Right cardiac atrium (tissue), 5 donors: ENCODE measurements around the gene GPR155. TPM values are rescaled to one million over a fixed set of nuclear protein-coding genes. Genes with fewer than 3 reads are reported as not detected.
"Not testable (repeated sequence)": the region's sequence is repeated elsewhere in the genome, so short reads cannot be mapped to it uniquely, and the experiment has no call there.

Experiments used
- ATAC-seq, 2 donors: fragments of 200-7000 bp; cut with Tn5 transposase; one replicate each; pipeline versions ENCODE4 v1.8.0 to v1.9.1; 2020; ENCODE audit warnings: moderate library complexity in 2 of 2, mild to moderate bottlenecking in 1 of 2
- DNase-seq, 3 donors: peaks; one replicate each; pipeline ENCODE4 v3.0.0-alpha.2; 2020
- H3K27ac ChIP-seq: one replicate; pipeline ENCODE4 v1.5.1; 2013; ENCODE audit warnings: mild to moderate bottlenecking, low read length, control low read depth, moderate library complexity
- H3K27me3 ChIP-seq: one replicate; pipeline ENCODE4 v1.6.1; 2013; ENCODE audit not compliant: control insufficient read depth, insufficient read depth
- H3K4me1 ChIP-seq: one replicate; pipeline ENCODE4 v1.6.1; 2013; ENCODE audit warnings: low read length; ENCODE audit not compliant: control insufficient read depth, insufficient read depth
- H3K4me3 ChIP-seq: one replicate; pipeline ENCODE4 v1.5.1; 2013; ENCODE audit warnings: low read length, control low read depth
- H3K9me3 ChIP-seq: one replicate; pipeline ENCODE4 v1.6.1; 2013; ENCODE audit warnings: low read length; ENCODE audit not compliant: control insufficient read depth
- WGBS: extraction: QIAGEN DNeasy Blood & Tissue Kit; methylation state at CpG from one replicate; pipeline ENCODE4 v1.1.7; 2013; 5-methylcytosine and 5-hydroxymethylcytosine counted together
- intact Hi-C, 4 donors: fragments of 100-400 bp; cut with DNase I; formaldehyde crosslinking; loops; one replicate each; pipeline versions ENCODE4 v1.11.0 to v1.14.0; 2022 to 2023
- polyA plus RNA-seq: library from polyadenylated mRNA; stranded (reverse); fragments of 200-250 nt; gene quantifications from one replicate; pipeline ENCODE4 v1.2.3, GENCODE V29; 2013
- total RNA-seq, 4 donors: library from RNA; stranded (reverse); fragmentation: NEBNext Ultra II Directional; extraction: Animal tissue kit (Norgen Biotek cat#: 25700); gene quantifications; one replicate each; pipeline ENCODE4 v1.2.1, GENCODE V29; 2021
- donor health status: healthy with polysubstance abuse.
- donor health status: DM: no; HTN: yes; CAD: no.
- donor health status: DM: no; HTN: no; CAD: no.
- donor health status: DM: no; HTN: yes; CAD: no; lungs with severe emphysema.
- donor health status: DM: yes; HTN: yes; CAD: no.

Gene GPR155
- total and polyA plus RNA-seq, 5 donors: 4.3 to 15.5 (median 15.5) TPM

DNA sequence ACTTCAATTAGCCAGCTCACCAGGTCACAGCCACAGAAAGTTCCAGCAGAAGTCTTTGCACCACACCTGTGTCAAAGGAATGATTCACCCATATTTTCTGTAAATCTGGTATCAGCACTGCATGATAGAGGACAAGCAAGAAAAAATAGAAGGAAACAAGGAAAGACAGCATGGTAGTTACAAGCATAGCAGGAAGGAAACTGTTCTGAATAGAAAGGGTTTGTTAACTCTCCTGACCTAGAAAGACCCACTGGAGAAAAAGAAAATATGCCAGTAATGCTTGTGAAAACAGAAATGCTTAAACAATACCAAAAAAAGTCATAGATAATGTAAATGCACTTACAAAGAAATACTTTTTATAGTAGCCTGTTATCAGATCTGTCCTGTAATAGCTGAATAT lies 50.5 kb downstream of the GPR155 start:
- H3K27me3 ChIP-seq: no peaks in the 10 kb centered on the region
- no peaks in the 10 kb centered on the region for H3K9me3 ChIP-seq
- no peak overlapping the region for H3K4me3 ChIP-seq
- no peak overlapping the region for H3K27ac ChIP-seq
- ATAC-seq: no peak
- no peak for DNase-seq
- no peaks in the 10 kb centered on the region for H3K4me1 ChIP-seq
- intact Hi-C loops: no loop called here

DNA sequence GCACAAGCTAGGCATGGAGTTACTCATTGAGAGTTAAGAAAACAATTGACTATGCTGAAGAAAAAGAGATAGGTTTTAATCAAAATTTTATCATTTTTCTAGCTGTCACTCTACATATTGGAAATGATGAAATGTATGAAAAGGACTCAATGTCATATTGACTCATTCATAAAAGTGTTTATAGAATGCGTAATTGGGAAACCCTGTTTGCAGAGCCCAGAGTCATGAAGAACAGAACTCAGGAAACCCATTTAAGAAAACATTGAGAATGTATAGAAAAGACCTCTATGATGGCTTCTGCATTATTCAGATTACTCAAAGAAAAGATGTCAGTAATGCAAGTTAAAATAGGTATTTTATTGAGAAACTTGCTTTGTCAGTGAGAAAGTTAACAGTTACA lies 54.9 kb downstream of the GPR155 start:
- DNase-seq: no peak
- Histone ChIP-seq H3K27me3 (no peaks in the 10 kb centered on the region), H3K4me3 (no peak overlapping the region), H3K27ac (no peak overlapping the region), H3K4me1 (no peaks in the 10 kb centered on the region), H3K9me3 (no peaks in the 10 kb centered on the region)
- ATAC-seq: no peak
- WGBS: 97% methylated on average over 1 of the region's 1 CpG
- intact Hi-C loops: no loop called here

DNA sequence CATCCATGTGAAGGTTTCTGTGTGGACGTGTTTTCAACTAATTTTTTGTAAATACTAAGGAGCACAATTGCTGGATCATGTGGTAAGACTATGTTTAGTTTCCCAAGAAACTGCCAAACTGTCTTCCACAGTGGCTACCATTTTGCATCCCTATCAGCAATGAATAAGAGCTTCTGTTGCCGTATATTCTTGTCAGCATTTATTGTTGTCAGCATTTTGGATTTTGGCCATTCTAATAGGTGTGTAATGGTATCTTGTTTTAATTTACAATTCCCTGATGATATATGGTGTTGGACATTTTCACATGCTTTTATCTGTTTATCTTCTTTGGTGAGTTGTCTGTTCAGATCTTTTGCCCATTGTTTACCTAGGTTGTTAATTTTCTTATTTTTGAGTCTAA lies 56.8 kb downstream of the GPR155 start:
- DNase-seq (no peak), ATAC-seq (no peak)
- H3K4me1 ChIP-seq: no peaks in the 10 kb centered on the region
- H3K4me3 ChIP-seq: no peak overlapping the region
- H3K9me3 ChIP-seq: no peaks in the 10 kb centered on the region
- intact Hi-C loops: no loop called here
- no peak overlapping the region for H3K27ac ChIP-seq
- H3K27me3 ChIP-seq: no peaks in the 10 kb centered on the region
- 70% methylated on average over 2 of the region's 2 CpGs for WGBS

- no peaks in the 10 kb centered on the region for H3K9me3 ChIP-seq
- H3K27me3 ChIP-seq: no peaks in the 10 kb centered on the region
- H3K4me3 ChIP-seq: no peak overlapping the region
- DNase-seq (no peak), ATAC-seq (no peak)
- intact Hi-C loops: no loop called here
- 99% methylated on average over 1 of the region's 1 CpG for WGBS
- no peak overlapping the region for H3K27ac ChIP-seq
- H3K4me1 ChIP-seq: no peaks in the 10 kb centered on the region
Measured at GRCh38 chr2:174428214-174428613, 58.6 kb downstream of the GPR155 start.

- no peak for DNase-seq
- Histone ChIP-seq H3K4me1 (no peaks in the 10 kb centered on the region), H3K27ac (no peak overlapping the region), H3K4me3 (no peak overlapping the region), H3K9me3 (no peaks in the 10 kb centered on the region), H3K27me3 (no peaks in the 10 kb centered on the region)
- intact Hi-C loops: no loop called here
- ATAC-seq: no peak
Measured at GRCh38 chr2:174412256-174412655, 74.6 kb downstream of the GPR155 start.

DNA sequence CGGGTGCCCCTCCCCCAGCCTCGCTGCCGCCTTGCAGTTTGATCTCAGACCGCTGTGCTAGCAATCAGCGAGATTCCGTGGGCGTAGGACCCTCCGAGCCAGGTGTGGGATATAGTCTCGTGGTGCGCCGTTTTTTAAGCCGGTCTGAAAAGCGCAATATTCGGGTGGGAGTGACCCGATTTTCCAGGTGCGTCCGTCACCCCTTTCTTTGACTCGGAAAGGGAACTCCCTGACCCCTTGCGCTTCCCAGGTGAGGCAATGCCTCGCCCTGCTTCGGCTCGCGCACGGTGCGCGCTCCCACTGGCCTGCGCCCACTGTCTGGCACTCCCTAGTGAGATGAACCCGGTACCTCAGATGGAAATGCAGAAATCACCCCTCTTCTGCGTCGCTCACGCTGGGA lies 76.8 kb downstream of the GPR155 start:
- H3K9me3 ChIP-seq, ATAC-seq, H3K4me3 ChIP-seq, H3K27ac ChIP-seq, H3K27me3 ChIP-seq, intact Hi-C loops, DNase-seq, H3K4me1 ChIP-seq: not testable (repeated sequence)
- 71% methylated on average over 19 of the region's 31 CpGs for WGBS

DNA sequence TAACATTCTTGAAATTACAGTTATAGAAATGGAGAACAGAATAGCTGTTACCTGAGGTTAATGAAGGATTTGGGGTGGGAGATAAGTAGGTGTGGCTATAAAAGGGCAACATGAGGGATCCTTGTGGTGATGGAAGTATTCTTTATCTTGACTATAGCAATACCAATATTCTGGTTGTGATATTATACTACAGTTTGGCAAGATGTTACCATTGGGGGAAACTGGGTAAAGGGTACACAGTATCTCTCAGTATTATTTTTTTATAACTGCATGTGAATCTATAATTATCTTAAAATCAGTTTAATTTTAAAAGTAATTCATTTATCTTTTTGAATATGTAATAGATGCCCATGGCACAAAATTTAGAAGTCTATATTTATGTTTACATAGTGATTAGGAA lies 83.2 kb downstream of the GPR155 start:
- Histone ChIP-seq H3K4me3 (no peak overlapping the region), H3K9me3 (no peaks in the 10 kb centered on the region), H3K4me1 (no peaks in the 10 kb centered on the region), H3K27ac (no peak overlapping the region), H3K27me3 (no peaks in the 10 kb centered on the region)
- ATAC-seq (no peak), DNase-seq (no peak)
- intact Hi-C loops: no loop called here

DNA sequence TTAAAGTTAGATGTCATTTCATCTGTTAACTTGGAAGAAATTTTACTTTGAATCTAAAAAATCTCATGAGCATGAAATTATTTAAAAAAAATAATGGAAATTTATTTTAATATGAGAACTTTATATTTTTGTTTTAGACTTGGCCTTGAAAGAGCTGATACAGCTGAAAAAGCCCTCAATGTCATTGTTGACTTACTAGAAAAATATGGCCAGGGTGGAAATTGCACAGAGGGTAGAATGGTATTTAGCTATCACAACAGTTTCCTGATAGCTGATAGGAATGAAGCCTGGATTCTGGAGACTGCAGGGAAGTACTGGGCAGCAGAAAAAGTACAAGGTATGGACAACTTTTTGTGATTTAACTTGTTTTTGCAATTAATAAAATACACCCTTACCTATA lies 86.0 kb downstream of the GPR155 start:
- Histone ChIP-seq H3K4me3 (no peak overlapping the region), H3K9me3 (no peaks in the 10 kb centered on the region), H3K4me1 (peaks cover 1% of the 10 kb centered on the region), H3K27ac (no peak overlapping the region), H3K27me3 (no peaks in the 10 kb centered on the region)
- intact Hi-C loops: no loop called here
- DNase-seq: no peak
- ATAC-seq: no peak

GRCh38 chr2:174399171-174399570 lies 87.7 kb downstream of the GPR155 start:
- DNase-seq (no peak), ATAC-seq (no peak)
- H3K27ac ChIP-seq: no peak overlapping the region
- intact Hi-C loops: no loop called here
- no peaks in the 10 kb centered on the region for H3K9me3 ChIP-seq
- peaks cover 1% of the 10 kb centered on the region for H3K4me1 ChIP-seq
- H3K27me3 ChIP-seq: no peaks in the 10 kb centered on the region
- no peak overlapping the region for H3K4me3 ChIP-seq
- WGBS: 88% methylated on average over 1 of the region's 1 CpG

GRCh38 chr2:174397773-174398172 lies 89.1 kb downstream of the GPR155 start:
- WGBS: 81% methylated on average over 3 of the region's 3 CpGs
- Histone ChIP-seq H3K27ac (no peak overlapping the region), H3K27me3 (no peaks in the 10 kb centered on the region), H3K4me3 (no peak overlapping the region), H3K9me3 (no peaks in the 10 kb centered on the region), H3K4me1 (peaks cover 1% of the 10 kb centered on the region)
- ATAC-seq: no peak
- no peak for DNase-seq
- intact Hi-C loops: no loop called here

- Histone ChIP-seq H3K9me3 (no peaks in the 10 kb centered on the region), H3K4me1 (peaks cover 1% of the 10 kb centered on the region), H3K27me3 (no peaks in the 10 kb centered on the region), H3K27ac (peak overlapping the region; percentile 1), H3K4me3 (peak overlapping the region; percentile 99)
- no peak for DNase-seq
- WGBS: 14% methylated on average over 27 of the region's 27 CpGs
- intact Hi-C loops: no loop called here
- peak; percentile 35 to 44 for ATAC-seq
Measured at GRCh38 chr2:174395969-174396630, 90.7 kb downstream of the GPR155 start.

GRCh38 chr2:174395284-174395968 lies 91.4 kb downstream of the GPR155 start, which contains the start of gene SCRN3:
TSS of gene SCRN3 (plus strand) at chr2:174395730. CDS start at chr2:174398284, 2,554 bp downstream.
- peak within 1 kb of the TSS; percentile 99 for H3K4me3 ChIP-seq
- peak; percentile 69 to 85 (median 83) for DNase-seq
- ATAC-seq: peak; percentile 95 to 96
- peak within 1 kb of the TSS; percentile 88 for H3K27ac ChIP-seq
- H3K4me1 ChIP-seq: peaks cover 1% of the 10 kb centered on the region
- no peaks in the 10 kb centered on the region for H3K9me3 ChIP-seq
- intact Hi-C loops: no loop called here
- whole genome bisulfite sequencing: under 1% methylated on average over 35 of the region's 35 CpGs
- H3K27me3 ChIP-seq: no peaks in the 10 kb centered on the region
